ENCODE data around the gene SVOPL.

GRCh38 chr7:138749960-138750359, 48.8 kb upstream of the SVOPL start:
- TF ChIP-seq, protein P1, sequence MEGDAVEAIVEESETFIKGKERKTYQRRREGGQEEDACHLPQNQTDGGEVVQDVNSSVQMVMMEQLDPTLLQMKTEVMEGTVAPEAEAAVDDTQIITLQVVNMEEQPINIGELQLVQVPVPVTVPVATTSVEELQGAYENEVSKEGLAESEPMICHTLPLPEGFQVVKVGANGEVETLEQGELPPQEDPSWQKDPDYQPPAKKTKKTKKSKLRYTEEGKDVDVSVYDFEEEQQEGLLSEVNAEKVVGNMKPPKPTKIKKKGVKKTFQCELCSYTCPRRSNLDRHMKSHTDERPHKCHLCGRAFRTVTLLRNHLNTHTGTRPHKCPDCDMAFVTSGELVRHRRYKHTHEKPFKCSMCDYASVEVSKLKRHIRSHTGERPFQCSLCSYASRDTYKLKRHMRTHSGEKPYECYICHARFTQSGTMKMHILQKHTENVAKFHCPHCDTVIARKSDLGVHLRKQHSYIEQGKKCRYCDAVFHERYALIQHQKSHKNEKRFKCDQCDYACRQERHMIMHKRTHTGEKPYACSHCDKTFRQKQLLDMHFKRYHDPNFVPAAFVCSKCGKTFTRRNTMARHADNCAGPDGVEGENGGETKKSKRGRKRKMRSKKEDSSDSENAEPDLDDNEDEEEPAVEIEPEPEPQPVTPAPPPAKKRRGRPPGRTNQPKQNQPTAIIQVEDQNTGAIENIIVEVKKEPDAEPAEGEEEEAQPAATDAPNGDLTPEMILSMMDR (IDR thresholded peaks at IDR 0.05): no peak
- TF ChIP-seq POLR2AphosphoS5 (IDR thresholded peaks at IDR 0.05) (no peak), POLR2A (IDR thresholded peaks at IDR 0.05) (no peak)

All from breast epithelium (tissue), 3 donors.